Endodermal cell (in vitro differentiated cells): Measurements from ENCODE around the gene TUBA4B. TPM values are rescaled to one million over a fixed set of nuclear protein-coding genes. Genes with fewer than 3 reads are reported as not detected.

Experiments
- DNase-seq: peaks from one replicate; pipeline ENCODE4 v3.0.0-alpha.2; 2017
- H3K27ac ChIP-seq: 2 replicates; pipeline ENCODE4 v1.5.1; 2013; ENCODE audit warnings: mild to moderate bottlenecking, low read depth, low read length, moderate library complexity
- H3K27me3 ChIP-seq: 2 replicates; pipeline ENCODE4 v1.6.1; 2013; ENCODE audit warnings: mild to moderate bottlenecking, low read length, moderate library complexity; ENCODE audit not compliant: insufficient read depth, control insufficient read depth, poor library complexity, severe bottlenecking
- H3K36me3 ChIP-seq: 2 replicates; pipeline ENCODE4 v1.7.0; 2013; ENCODE audit warnings: mild to moderate bottlenecking, low read length, moderate library complexity; ENCODE audit not compliant: control insufficient read depth, insufficient read depth
- H3K4me1 ChIP-seq: one replicate; pipeline ENCODE4 v1.7.0; 2013; ENCODE audit warnings: low read length; ENCODE audit not compliant: control insufficient read depth, insufficient read depth
- H3K4me3 ChIP-seq: 2 replicates; pipeline ENCODE4 v1.5.1; 2013; ENCODE audit warnings: mild to moderate bottlenecking, low read length, moderate library complexity
- H3K9ac ChIP-seq: 2 replicates; pipeline ENCODE4 v1.6.1; 2013; ENCODE audit warnings: mild to moderate bottlenecking, low read length, moderate library complexity; ENCODE audit not compliant: poor library complexity, severe bottlenecking; ENCODE audit errors: extremely low read depth
- H3K9me3 ChIP-seq: 2 replicates; pipeline ENCODE4 v1.6.1; 2013; ENCODE audit warnings: mild to moderate bottlenecking, low read length, moderate library complexity; ENCODE audit not compliant: control insufficient read depth
- H3K27ac Mint-ChIP-seq: 2 replicates; pipeline ENCODE4 v1.8.0; 2020; ENCODE audit warnings: mixed read lengths
- H3K27me3 Mint-ChIP-seq: 2 replicates; pipeline ENCODE4 v1.8.0; 2021; ENCODE audit warnings: mild to moderate bottlenecking, mixed read lengths; ENCODE audit not compliant: insufficient read depth
- H3K36me3 Mint-ChIP-seq: 2 replicates; pipeline ENCODE4 v1.8.0; 2020; ENCODE audit warnings: low read depth, mixed read lengths
- H3K4me1 Mint-ChIP-seq: 2 replicates; pipeline ENCODE4 v1.8.0; 2020; ENCODE audit warnings: mixed read lengths
- H3K4me3 Mint-ChIP-seq: 2 replicates; pipeline ENCODE4 v1.8.0; 2020; ENCODE audit warnings: mild to moderate bottlenecking, moderate library complexity, mixed read lengths
- H3K9me3 Mint-ChIP-seq: 2 replicates; pipeline ENCODE4 v1.8.0; 2020; ENCODE audit warnings: mild to moderate bottlenecking, mixed read lengths
- WGBS, 2 experiments: methylation state at CpG; one replicate each; pipeline versions ENCODE4 v1.1.5 to v1.1.7; 2013; ENCODE audit warnings: missing lambda C conversion rate in 2 of 2, mixed read lengths in 1 of 2; ENCODE audit not compliant: insufficient coverage in 1 of 2, insufficient read length in 1 of 2; 5-methylcytosine and 5-hydroxymethylcytosine counted together
- long read RNA-seq, 4 experiments: library from polyadenylated mRNA in 2 of 4; library from RNA in 1 of 4; library from capped mRNA in 1 of 4; stranded (forward) in 3 of 4; unstranded in 1 of 4; transcript quantifications; one replicate each; pipeline ENCODE4 v2.0.0, GENCODE V29; 2020 to 2021; ENCODE audit warnings: inconsistent platforms in 1 of 4
- polyA plus RNA-seq, 2 experiments: library from polyadenylated mRNA; stranded (reverse); fragments of 50-300 nt; gene quantifications; one replicate each; pipeline ENCODE4 v1.2.3, GENCODE V29; 2013
- total RNA-seq, 2 donors: library from RNA; stranded (reverse); fragmentation: NEBNext Ultra II Directional in 1 of 2; extraction: Animal tissue kit (Norgen Biotek cat#: 25700) in 1 of 2; gene quantifications; 2 replicates in 1 of 2; 3 replicates in 1 of 2; pipeline ENCODE4 v1.2.1, GENCODE V29; 2021
- TF ChIP-seq, protein P1 (sequence below): fragments of 200-600 bp; sonication (generic); conservative IDR thresholded peaks from 2 replicates; pipeline ENCODE4 v1.5.0; 2021; ENCODE audit warnings: antibody characterized with exemption, mild to moderate bottlenecking

TUBA4B gene
- not detected for total RNA-seq
- not detected for polyA plus RNA-seq (2013, experiment 1 of 2)
- polyA plus RNA-seq (2013, experiment 2 of 2): not detected
- long read RNA-seq, experiment 1, partial matches to known transcripts: 0 of 1 reads
- long read RNA-seq, experiment 1, other reads (novel, unspliced or antisense): 1 of 1 reads
- long read RNA-seq, experiment 2: 0 reads
- long read RNA-seq, experiment 3: 0 reads
- long read RNA-seq, experiment 4: 0 reads

DNA sequence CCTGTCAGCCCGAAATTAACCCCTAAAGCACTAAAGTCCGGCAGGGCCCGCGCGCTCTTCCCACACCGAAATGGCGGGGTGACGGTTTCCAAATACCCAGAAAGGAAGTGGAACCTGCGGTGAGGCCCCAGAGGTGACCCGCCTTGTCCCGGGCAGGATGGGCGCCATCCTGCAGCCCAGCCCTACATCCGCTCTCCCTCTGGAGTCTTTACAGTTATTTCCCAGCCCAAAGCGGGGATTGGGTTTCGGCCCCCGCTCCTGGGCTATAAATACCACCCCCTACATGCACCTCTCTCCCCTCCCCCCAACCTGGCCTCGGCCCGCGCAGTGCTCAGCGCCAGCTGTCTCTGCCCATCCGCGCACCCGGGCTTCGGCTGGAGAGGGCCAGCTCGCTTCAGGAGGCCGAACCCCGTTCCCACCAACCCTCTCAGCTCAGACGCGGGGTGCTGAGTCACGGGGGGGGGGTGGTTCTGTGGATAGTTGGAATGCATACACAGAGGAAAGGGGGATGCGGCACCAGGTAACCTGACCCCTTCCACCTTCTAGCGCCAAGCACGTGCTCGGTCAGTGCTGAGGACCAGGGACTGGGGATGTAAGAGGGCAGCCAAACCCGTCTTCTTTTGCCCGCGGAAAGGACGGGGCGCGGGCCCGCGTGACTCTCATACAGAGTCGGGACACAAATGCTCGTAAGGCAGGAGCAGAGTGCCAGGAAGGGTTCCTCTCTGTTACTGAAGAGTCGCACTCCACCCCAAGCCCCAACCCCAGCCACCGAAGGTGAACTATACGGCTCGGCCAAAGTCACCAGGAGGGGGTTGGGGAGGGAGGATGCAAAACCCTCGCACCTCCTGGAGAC, at the start of gene TUBA4B:
TSS of gene TUBA4B (plus strand) at position 344 of the 853 bp plus-strand sequence. CDS start at position 509, 165 bp downstream.
- Mint-ChIP-seq H3K27ac (no peak within 1 kb of the TSS), H3K9me3 (no peaks in the 10 kb centered on the region), H3K4me1 (peaks cover 25% of the 10 kb centered on the region), H3K36me3 (peaks cover 3% of the 10 kb centered on the region), H3K4me3 (peak within 1 kb of the TSS; percentile 51), H3K27me3 (peaks cover 65% of the 10 kb centered on the region)
- DNase-seq: peak; percentile 88
- Histone ChIP-seq H3K9me3 (no peaks in the 10 kb centered on the region), H3K36me3 (no peaks in the 10 kb centered on the region), H3K27ac (no peak within 1 kb of the TSS), H3K4me1 (peaks cover 17% of the 10 kb centered on the region), H3K4me3 (peak within 1 kb of the TSS; percentile 73), H3K27me3 (peaks cover 57% of the 10 kb centered on the region), H3K9ac (no peak within 1 kb of the TSS)
- TF ChIP-seq, protein P1, sequence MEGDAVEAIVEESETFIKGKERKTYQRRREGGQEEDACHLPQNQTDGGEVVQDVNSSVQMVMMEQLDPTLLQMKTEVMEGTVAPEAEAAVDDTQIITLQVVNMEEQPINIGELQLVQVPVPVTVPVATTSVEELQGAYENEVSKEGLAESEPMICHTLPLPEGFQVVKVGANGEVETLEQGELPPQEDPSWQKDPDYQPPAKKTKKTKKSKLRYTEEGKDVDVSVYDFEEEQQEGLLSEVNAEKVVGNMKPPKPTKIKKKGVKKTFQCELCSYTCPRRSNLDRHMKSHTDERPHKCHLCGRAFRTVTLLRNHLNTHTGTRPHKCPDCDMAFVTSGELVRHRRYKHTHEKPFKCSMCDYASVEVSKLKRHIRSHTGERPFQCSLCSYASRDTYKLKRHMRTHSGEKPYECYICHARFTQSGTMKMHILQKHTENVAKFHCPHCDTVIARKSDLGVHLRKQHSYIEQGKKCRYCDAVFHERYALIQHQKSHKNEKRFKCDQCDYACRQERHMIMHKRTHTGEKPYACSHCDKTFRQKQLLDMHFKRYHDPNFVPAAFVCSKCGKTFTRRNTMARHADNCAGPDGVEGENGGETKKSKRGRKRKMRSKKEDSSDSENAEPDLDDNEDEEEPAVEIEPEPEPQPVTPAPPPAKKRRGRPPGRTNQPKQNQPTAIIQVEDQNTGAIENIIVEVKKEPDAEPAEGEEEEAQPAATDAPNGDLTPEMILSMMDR: no peak
- WGBS, 2 experiments: 3 to 7% methylated on average over 11 to 48 of the region's 49 CpGs

DNA sequence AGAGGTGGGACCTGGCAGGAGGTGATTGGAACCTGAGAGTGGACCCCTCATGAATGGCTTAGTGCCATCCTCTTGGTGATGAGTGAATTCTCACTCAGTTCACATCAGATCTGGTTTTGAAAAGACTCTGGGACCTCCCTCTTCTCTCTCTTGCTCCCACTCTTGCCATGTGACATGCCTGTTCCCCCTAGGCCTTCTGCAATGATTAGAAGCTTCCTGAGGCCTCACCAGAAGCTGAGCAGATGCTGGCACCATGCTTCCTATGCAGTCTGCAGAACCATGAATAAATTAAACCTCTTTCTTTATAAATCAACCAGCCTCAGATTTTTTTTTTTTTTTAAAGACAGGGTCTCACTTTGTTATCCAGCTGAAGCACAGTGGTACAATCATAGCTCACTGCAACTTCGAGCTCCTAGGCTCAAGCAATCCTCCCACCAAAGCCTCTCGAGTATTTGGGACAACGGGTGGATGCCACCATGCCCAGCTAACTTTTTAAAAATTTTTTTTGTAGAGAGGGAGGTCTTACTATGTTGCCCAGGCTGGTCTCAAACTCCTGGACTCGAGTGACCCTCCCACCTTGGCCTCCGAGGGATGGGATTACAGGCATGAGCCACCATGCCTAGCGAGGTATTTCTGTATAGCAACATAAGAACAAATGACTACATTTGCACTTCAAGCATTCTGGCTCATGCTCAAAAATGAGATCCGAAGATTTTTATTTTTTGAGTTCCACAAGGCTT, 48.4 kb upstream of the TUBA4B start:
- no peaks in the 10 kb centered on the region for H3K4me1 ChIP-seq
- no peak for DNase-seq
- no peak overlapping the region for H3K9ac ChIP-seq
- peaks cover 19% of the 10 kb centered on the region for H3K36me3 ChIP-seq
- peaks cover 13% of the 10 kb centered on the region for H3K9me3 Mint-ChIP-seq
- H3K36me3 Mint-ChIP-seq: peaks cover 13% of the 10 kb centered on the region
- H3K4me3 Mint-ChIP-seq: no peak overlapping the region
- no peaks in the 10 kb centered on the region for H3K9me3 ChIP-seq
- H3K27me3 ChIP-seq: no peaks in the 10 kb centered on the region
- H3K27me3 Mint-ChIP-seq: peaks cover 9% of the 10 kb centered on the region
- no peak overlapping the region for H3K27ac Mint-ChIP-seq
- WGBS, 2 experiments: 87 to 92% methylated on average over 5 to 7 of the region's 7 CpGs
- H3K27ac ChIP-seq: no peak overlapping the region
- TF ChIP-seq, protein P1: no peak
- H3K4me3 ChIP-seq: no peak overlapping the region
- H3K4me1 Mint-ChIP-seq: peaks cover 6% of the 10 kb centered on the region

DNA sequence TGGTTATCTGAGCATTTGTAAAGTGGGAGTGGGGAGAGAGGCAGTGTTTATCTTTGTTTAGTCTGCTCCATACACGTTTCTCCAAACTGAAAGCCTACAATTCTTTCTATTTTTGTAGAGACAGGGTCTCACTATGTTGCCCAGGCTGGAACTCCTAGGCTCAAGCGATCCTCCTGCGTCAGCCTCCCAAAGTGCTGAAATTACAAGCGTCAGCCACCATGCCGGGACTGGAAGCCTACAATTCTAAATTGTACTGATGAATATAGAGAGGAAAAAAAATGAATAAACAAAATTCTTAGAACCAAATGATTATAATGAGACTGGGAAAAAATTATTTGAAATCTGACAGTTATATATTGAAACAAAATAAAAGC, 47.9 kb upstream of the TUBA4B start:
- no peak for DNase-seq
- H3K36me3 ChIP-seq: peaks cover 19% of the 10 kb centered on the region
- Mint-ChIP-seq H3K9me3 (peaks cover 13% of the 10 kb centered on the region), H3K27ac (no peak overlapping the region), H3K4me1 (peaks cover 6% of the 10 kb centered on the region), H3K4me3 (no peak overlapping the region), H3K36me3 (peaks cover 14% of the 10 kb centered on the region), H3K27me3 (peaks cover 9% of the 10 kb centered on the region)
- WGBS, 2 experiments: 94 to 100% methylated on average over 3 to 5 of the region's 5 CpGs
- no peaks in the 10 kb centered on the region for H3K9me3 ChIP-seq
- no peaks in the 10 kb centered on the region for H3K4me1 ChIP-seq
- no peak overlapping the region for H3K9ac ChIP-seq
- H3K27me3 ChIP-seq: no peaks in the 10 kb centered on the region
- no peak overlapping the region for H3K27ac ChIP-seq
- TF ChIP-seq, protein P1: no peak
- no peak overlapping the region for H3K4me3 ChIP-seq
